ENCODE data around the gene CRYM.
"Not testable (repeated sequence)": the region's sequence is repeated elsewhere in the genome, so short reads cannot be mapped to it uniquely, and the experiment has no call there.

The CRYM gene

GRCh38 chr16:21277927-21278706 is at the start of gene CRYM:
CRYM (minus strand) TSS chr16:21278290; CDS start chr16:21278251, 39 bp downstream.
- TF ChIP-seq, protein P1, sequence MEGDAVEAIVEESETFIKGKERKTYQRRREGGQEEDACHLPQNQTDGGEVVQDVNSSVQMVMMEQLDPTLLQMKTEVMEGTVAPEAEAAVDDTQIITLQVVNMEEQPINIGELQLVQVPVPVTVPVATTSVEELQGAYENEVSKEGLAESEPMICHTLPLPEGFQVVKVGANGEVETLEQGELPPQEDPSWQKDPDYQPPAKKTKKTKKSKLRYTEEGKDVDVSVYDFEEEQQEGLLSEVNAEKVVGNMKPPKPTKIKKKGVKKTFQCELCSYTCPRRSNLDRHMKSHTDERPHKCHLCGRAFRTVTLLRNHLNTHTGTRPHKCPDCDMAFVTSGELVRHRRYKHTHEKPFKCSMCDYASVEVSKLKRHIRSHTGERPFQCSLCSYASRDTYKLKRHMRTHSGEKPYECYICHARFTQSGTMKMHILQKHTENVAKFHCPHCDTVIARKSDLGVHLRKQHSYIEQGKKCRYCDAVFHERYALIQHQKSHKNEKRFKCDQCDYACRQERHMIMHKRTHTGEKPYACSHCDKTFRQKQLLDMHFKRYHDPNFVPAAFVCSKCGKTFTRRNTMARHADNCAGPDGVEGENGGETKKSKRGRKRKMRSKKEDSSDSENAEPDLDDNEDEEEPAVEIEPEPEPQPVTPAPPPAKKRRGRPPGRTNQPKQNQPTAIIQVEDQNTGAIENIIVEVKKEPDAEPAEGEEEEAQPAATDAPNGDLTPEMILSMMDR (conservative IDR thresholded peaks at IDR 0.05; ENCODE audit: low read depth, low read length), result peak; percentile 86
- no peak for DNase-seq (ENCODE audit: low read depth)
- H3K4me3 ChIP-seq (ENCODE audit: low read length), result peak within 1 kb of the TSS; percentile 54

GRCh38 chr16:21327046-21327445 is 49.0 kb upstream of the CRYM start:
- H3K4me3 ChIP-seq (ENCODE audit: low read length), result no peak overlapping the region
- DNase-seq (ENCODE audit: low read depth), result no peak
- TF ChIP-seq, protein P1 (conservative IDR thresholded peaks at IDR 0.05; ENCODE audit: low read depth, low read length), result no peak

GRCh38 chr16:21326459-21326858 is 48.4 kb upstream of the CRYM start:
- DNase-seq (ENCODE audit: low read depth), result no peak
- TF ChIP-seq, protein P1 (conservative IDR thresholded peaks at IDR 0.05; ENCODE audit: low read depth, low read length), result no peak
- no peak overlapping the region for H3K4me3 ChIP-seq (ENCODE audit: low read length)

- TF ChIP-seq, protein P1 (conservative IDR thresholded peaks at IDR 0.05; ENCODE audit: low read depth, low read length), result no peak
- no peak for DNase-seq (ENCODE audit: low read depth)
- H3K4me3 ChIP-seq (ENCODE audit: low read length), result no peak overlapping the region
These were observed 46.2 kb upstream of the CRYM start for GRCh38 chr16:21324267-21324666.

GRCh38 chr16:21322251-21322650 is 44.2 kb upstream of the CRYM start:
- not testable (repeated sequence) for DNase-seq (ENCODE audit: low read depth); H3K4me3 ChIP-seq (ENCODE audit: low read length)

- TF ChIP-seq, protein P1 (conservative IDR thresholded peaks at IDR 0.05; ENCODE audit: low read depth, low read length), result no peak
- no peak overlapping the region for H3K4me3 ChIP-seq (ENCODE audit: low read length)
- DNase-seq (ENCODE audit: low read depth), result no peak
These were observed 43.6 kb upstream of the CRYM start for GRCh38 chr16:21321736-21322135.

DNA sequence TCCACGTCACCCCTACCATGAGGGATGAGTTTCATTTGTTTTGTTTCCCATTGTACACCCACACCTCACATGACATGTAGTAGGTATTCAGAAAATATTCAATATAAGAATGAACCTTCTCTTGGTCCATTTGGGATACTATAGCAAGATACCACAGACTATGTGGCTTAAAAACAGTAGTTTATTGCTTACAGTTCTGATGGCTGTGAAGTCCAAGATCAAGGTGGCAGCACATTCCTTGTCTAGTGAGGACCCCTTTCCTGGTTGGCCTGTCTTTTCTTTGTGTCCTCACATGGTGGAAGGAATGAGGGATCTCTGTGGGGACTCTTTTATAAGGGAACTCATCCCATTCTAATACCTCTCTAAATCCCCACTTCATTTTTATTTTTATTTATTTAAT is 36.2 kb upstream of the CRYM start:
- no peak overlapping the region for H3K4me3 ChIP-seq (ENCODE audit: low read length)
- TF ChIP-seq, protein P1 (conservative IDR thresholded peaks at IDR 0.05; ENCODE audit: low read depth, low read length), result no peak
- DNase-seq (ENCODE audit: low read depth), result no peak

- not testable (repeated sequence) for DNase-seq (ENCODE audit: low read depth); H3K4me3 ChIP-seq (ENCODE audit: low read length)
These were observed 34.8 kb upstream of the CRYM start for GRCh38 chr16:21312863-21313372.

GRCh38 chr16:21312046-21312445 is 34.0 kb upstream of the CRYM start:
- not testable (repeated sequence) for DNase-seq (ENCODE audit: low read depth); H3K4me3 ChIP-seq (ENCODE audit: low read length)

- not testable (repeated sequence) for H3K4me3 ChIP-seq (ENCODE audit: low read length); DNase-seq (ENCODE audit: low read depth)
These were observed 28.6 kb upstream of the CRYM start for GRCh38 chr16:21306712-21307111.

Data from retinal pigment epithelial cell (primary cell).